Breast epithelium (tissue), 4 donors: ENCODE results near the gene GPR137B. TPM values are rescaled to one million over a fixed set of nuclear protein-coding genes. Genes with fewer than 3 reads are reported as not detected.

Source experiments
- DNase-seq, 2 donors: peaks; one replicate each; pipeline ENCODE4 v3.0.0-alpha.2; 2019; ENCODE audit warnings: low spot score in 2 of 2
- H3K27ac ChIP-seq, 2 donors: fragments of 200-600 bp; sonication (generic) in 1 of 2; one replicate each; pipeline ENCODE4 v1.5.1; 2016 to 2019; ENCODE audit warnings: mild to moderate bottlenecking in 1 of 2
- H3K27me3 ChIP-seq, 2 donors: fragments of 200-600 bp; sonication (generic) in 1 of 2; one replicate each; pipeline versions ENCODE4 v1.5.1 to v1.6.0; 2017 to 2019; ENCODE audit warnings: control low read depth in 1 of 2, mild to moderate bottlenecking in 1 of 2
- H3K36me3 ChIP-seq: fragments of 200-600 bp; one replicate; pipeline ENCODE4 v1.5.1; 2019
- H3K4me1 ChIP-seq, 2 donors: fragments of 200-600 bp; sonication (generic); one replicate each; pipeline ENCODE4 v1.5.1; 2016 to 2019; ENCODE audit warnings: control low read depth in 1 of 2
- H3K4me3 ChIP-seq, 3 donors: fragments of 200-600 bp; sonication (generic); 1 replicate in 2 of 3; 2 replicates in 1 of 3; pipeline ENCODE4 v1.5.1; 2016 to 2019; ENCODE audit warnings: mild to moderate bottlenecking in 3 of 3, moderate library complexity in 2 of 3
- H3K9me3 ChIP-seq, 2 donors: fragments of 200-600 bp; sonication (generic) in 1 of 2; one replicate each; pipeline ENCODE4 v1.5.1; 2016 to 2019; ENCODE audit warnings: control low read depth in 1 of 2
- POLR2A ChIP-seq: fragments of 450-650 bp; IDR thresholded peaks from one replicate; pipeline ENCODE4 v1.6.1; 2016; ENCODE audit warnings: antibody characterized with exemption, mild to moderate bottlenecking, moderate library complexity
- POLR2AphosphoS5 ChIP-seq, 3 donors: sonication (generic); formaldehyde crosslinking; IDR thresholded peaks; one replicate each; pipeline ENCODE4 v1.6.1; 2017; ENCODE audit warnings: antibody characterized with exemption in 3 of 3
- intact Hi-C: fragments of 100-400 bp; cut with DNase I; formaldehyde crosslinking; loops from one replicate; pipeline ENCODE4 v1.15.1; 2023; ENCODE audit warnings: low total_unique reads
- total RNA-seq, 3 donors: library from RNA; depleted of rRNA; stranded (reverse); fragments of >200 nt; gene quantifications; one replicate each; pipeline ENCODE4 v1.1.0, GENCODE V29; 2016
- TF ChIP-seq, protein P1 (sequence below), 3 donors: fragments of 450-650 bp; IDR thresholded peaks; one replicate each; pipeline ENCODE4 v1.5.1; 2016 to 2017; ENCODE audit warnings: antibody characterized with exemption in 3 of 3, mild to moderate bottlenecking in 3 of 3, moderate library complexity in 3 of 3

Gene GPR137B
- total RNA-seq, 3 donors from 2014 or later, result 24.1 to 29.6 (median 25.6) TPM

- no peak for DNase-seq
- intact Hi-C loops, result no loop called here
Observed at GRCh38 chr1:236147068-236147467, 4.7 kb downstream of the GPR137B start.

GRCh38 chr1:236147521-236148469 lies 5.5 kb downstream of the GPR137B start:
- no peaks in the 10 kb centered on the region for H3K27me3 ChIP-seq
- peaks cover 0 to 7% of the 10 kb centered on the region in 2 donors for H3K4me1 ChIP-seq
- intact Hi-C loops, result no loop called here
- no peak for DNase-seq
- no peaks in the 10 kb centered on the region for H3K36me3 ChIP-seq
- H3K4me3 ChIP-seq, result no peak overlapping the region
- H3K9me3 ChIP-seq, result no peaks in the 10 kb centered on the region
- H3K27ac ChIP-seq, result no peak overlapping the region
- TF ChIP-seq, protein P1, sequence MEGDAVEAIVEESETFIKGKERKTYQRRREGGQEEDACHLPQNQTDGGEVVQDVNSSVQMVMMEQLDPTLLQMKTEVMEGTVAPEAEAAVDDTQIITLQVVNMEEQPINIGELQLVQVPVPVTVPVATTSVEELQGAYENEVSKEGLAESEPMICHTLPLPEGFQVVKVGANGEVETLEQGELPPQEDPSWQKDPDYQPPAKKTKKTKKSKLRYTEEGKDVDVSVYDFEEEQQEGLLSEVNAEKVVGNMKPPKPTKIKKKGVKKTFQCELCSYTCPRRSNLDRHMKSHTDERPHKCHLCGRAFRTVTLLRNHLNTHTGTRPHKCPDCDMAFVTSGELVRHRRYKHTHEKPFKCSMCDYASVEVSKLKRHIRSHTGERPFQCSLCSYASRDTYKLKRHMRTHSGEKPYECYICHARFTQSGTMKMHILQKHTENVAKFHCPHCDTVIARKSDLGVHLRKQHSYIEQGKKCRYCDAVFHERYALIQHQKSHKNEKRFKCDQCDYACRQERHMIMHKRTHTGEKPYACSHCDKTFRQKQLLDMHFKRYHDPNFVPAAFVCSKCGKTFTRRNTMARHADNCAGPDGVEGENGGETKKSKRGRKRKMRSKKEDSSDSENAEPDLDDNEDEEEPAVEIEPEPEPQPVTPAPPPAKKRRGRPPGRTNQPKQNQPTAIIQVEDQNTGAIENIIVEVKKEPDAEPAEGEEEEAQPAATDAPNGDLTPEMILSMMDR (IDR thresholded peaks at IDR 0.05), result no peak
- no peak for TF ChIP-seq POLR2AphosphoS5 (IDR thresholded peaks at IDR 0.05)
- TF ChIP-seq POLR2A, result no peak

More at GRCh38 chr1:236147068-236147467, 4.7 kb downstream of the GPR137B start:
- Histone ChIP-seq H3K4me1 (peaks cover 0 to 7% of the 10 kb centered on the region in 2 donors), H3K9me3 (no peaks in the 10 kb centered on the region), H3K27ac (no peak overlapping the region), H3K27me3 (no peaks in the 10 kb centered on the region), H3K4me3 (no peak overlapping the region), H3K36me3 (no peaks in the 10 kb centered on the region)
- TF ChIP-seq POLR2AphosphoS5 (IDR thresholded peaks at IDR 0.05), result no peak
- no peak for TF ChIP-seq POLR2A
- TF ChIP-seq, protein P1 (IDR thresholded peaks at IDR 0.05), result no peak

- no peak for DNase-seq
Observed at GRCh38 chr1:236148470-236148845, 6.1 kb downstream of the GPR137B start.

GRCh38 chr1:236149003-236149595 lies 6.8 kb downstream of the GPR137B start:
- H3K4me1 ChIP-seq, result peaks cover 0 to 7% of the 10 kb centered on the region in 2 donors
- intact Hi-C loops, result no loop called here

More at GRCh38 chr1:236148470-236148845, 6.1 kb downstream of the GPR137B start:
- Histone ChIP-seq H3K27me3 (no peaks in the 10 kb centered on the region), H3K36me3 (no peaks in the 10 kb centered on the region), H3K4me1 (peaks cover 0 to 7% of the 10 kb centered on the region in 2 donors), H3K27ac (no peak overlapping the region), H3K4me3 (no peak overlapping the region), H3K9me3 (no peaks in the 10 kb centered on the region)
- intact Hi-C loops, result no loop called here
- TF ChIP-seq POLR2AphosphoS5 (IDR thresholded peaks at IDR 0.05) (no peak), POLR2A (no peak)
- TF ChIP-seq, protein P1 (IDR thresholded peaks at IDR 0.05), result no peak

More at GRCh38 chr1:236149003-236149595, 6.8 kb downstream of the GPR137B start:
- DNase-seq, result no peak
- no peak overlapping the region for H3K4me3 ChIP-seq
- H3K9me3 ChIP-seq, result no peaks in the 10 kb centered on the region
- no peak overlapping the region for H3K27ac ChIP-seq
- no peaks in the 10 kb centered on the region for H3K27me3 ChIP-seq
- H3K36me3 ChIP-seq, result no peaks in the 10 kb centered on the region
- TF ChIP-seq, protein P1 (IDR thresholded peaks at IDR 0.05), result no peak
- TF ChIP-seq POLR2AphosphoS5 (IDR thresholded peaks at IDR 0.05), result no peak
- TF ChIP-seq POLR2A, result no peak
